Neural cell (in vitro differentiated cells): Measurements from ENCODE around the gene RNF144A. TPM values are rescaled to one million over a fixed set of nuclear protein-coding genes. Genes with fewer than 3 reads are reported as not detected.

ENCODE experiments used
- H2AFZ ChIP-seq: fragments of 200-600, 300-800 bp; sonication (generic), shearing (Covaris generic); 2 replicates; pipeline ENCODE4 v1.6.0; 2014; ENCODE audit warnings: low read depth, mild to moderate bottlenecking, antibody characterized with exemption, low read length, moderate library complexity
- H3F3A ChIP-seq: fragments of 200-600 bp; shearing (Covaris generic); 2 replicates; pipeline ENCODE4 v1.6.1; 2016; ENCODE audit warnings: mild to moderate bottlenecking, moderate library complexity, mixed read lengths, antibody characterized with exemption, low read length; ENCODE audit not compliant: insufficient read depth, poor library complexity, severe bottlenecking
- H3K27ac ChIP-seq: fragments of 200-600, 300-800 bp; sonication (generic), shearing (Covaris generic); 2 replicates; pipeline ENCODE4 v1.5.1; 2014; ENCODE audit warnings: mild to moderate bottlenecking, low read length, moderate library complexity
- H3K27me3 ChIP-seq: fragments of 300-800, 200-600 bp; sonication (generic), shearing (Covaris generic); 2 replicates; pipeline ENCODE4 v1.6.0; 2014; ENCODE audit warnings: mild to moderate bottlenecking, low read depth, low read length, moderate library complexity; ENCODE audit not compliant: insufficient read depth
- H3K36me3 ChIP-seq: fragments of 300-800, 200-600 bp; sonication (generic), shearing (Covaris generic); 2 replicates; pipeline ENCODE4 v1.5.1; 2014; ENCODE audit warnings: mild to moderate bottlenecking, antibody characterized with exemption, low read length, moderate library complexity; ENCODE audit not compliant: insufficient read depth
- H3K4me2 ChIP-seq: fragments of 300-800, 200-600 bp; sonication (generic), shearing (Covaris generic); 2 replicates; pipeline ENCODE4 v1.6.0; 2014; ENCODE audit warnings: mild to moderate bottlenecking, low read length
- H3K4me3 ChIP-seq: fragments of 300-800, 200-600 bp; sonication (generic), shearing (Covaris generic); 2 replicates; pipeline ENCODE4 v1.5.1; 2014; ENCODE audit warnings: mild to moderate bottlenecking, low read length, moderate library complexity
- H3K79me2 ChIP-seq: fragments of 200-600 bp; shearing (Covaris generic); replicated peaks from 2 replicates; pipeline ENCODE4 v1.6.0; 2014; ENCODE audit warnings: mild to moderate bottlenecking, low read length, moderate library complexity; ENCODE audit not compliant: insufficient read depth
- H3K9ac ChIP-seq: fragments of 300-800, 200-600 bp; sonication (generic), shearing (Covaris generic); 2 replicates; pipeline ENCODE4 v1.6.1; 2016; ENCODE audit warnings: mild to moderate bottlenecking, low read length, mixed read lengths
- H3K9me2 ChIP-seq: fragments of 200-600 bp; shearing (Covaris generic); 2 replicates; pipeline ENCODE4 v1.6.1; 2016; ENCODE audit warnings: mild to moderate bottlenecking, low read length, mixed read lengths; ENCODE audit not compliant: insufficient read depth
- H3K9me3 ChIP-seq: fragments of 200-600, 300-800 bp; sonication (generic), shearing (Covaris generic); 2 replicates; pipeline ENCODE4 v1.6.1; 2016; ENCODE audit warnings: mild to moderate bottlenecking, mixed run types, low read length, moderate library complexity, mixed read lengths
- H4K20me1 ChIP-seq: fragments of 200-600 bp; shearing (Covaris generic); 2 replicates; pipeline ENCODE4 v1.6.1; 2016; ENCODE audit warnings: mild to moderate bottlenecking, mixed run types; ENCODE audit not compliant: insufficient read depth
- CTCF ChIP-seq: fragments of 450-650 bp; IDR thresholded peaks from 2 replicates; pipeline ENCODE4 v1.5.1; 2014; ENCODE audit warnings: antibody characterized with exemption, mild to moderate bottlenecking, moderate library complexity; ENCODE audit not compliant: poor library complexity, severe bottlenecking
- EP300 ChIP-seq: fragments of 450-650 bp; conservative IDR thresholded peaks from 2 replicates; pipeline ENCODE4 v1.6.1; 2014; ENCODE audit warnings: antibody characterized with exemption, mild to moderate bottlenecking, moderate library complexity; ENCODE audit not compliant: poor library complexity, severe bottlenecking
- EZH2 ChIP-seq: fragments of 200-600, 300-800 bp; shearing (Covaris generic), sonication (generic); IDR thresholded peaks from 2 replicates; pipeline ENCODE4 v1.6.1; 2014; ENCODE audit warnings: antibody characterized with exemption, low read length, borderline replicate concordance, mild to moderate bottlenecking; ENCODE audit not compliant: insufficient read depth, poor library complexity, severe bottlenecking
- MXI1 ChIP-seq: fragments of 450-650 bp; conservative IDR thresholded peaks from 2 replicates; pipeline ENCODE4 v1.6.1; 2014; ENCODE audit warnings: antibody characterized with exemption, mild to moderate bottlenecking; ENCODE audit not compliant: poor library complexity, severe bottlenecking
- POLR2AphosphoS5 ChIP-seq: IDR thresholded peaks from 2 replicates; pipeline ENCODE4 v1.6.1; 2012
- RAD21 ChIP-seq: fragments of 450-650 bp; conservative IDR thresholded peaks from 2 replicates; pipeline ENCODE4 v1.6.1; 2014; ENCODE audit warnings: antibody characterized with exemption, mild to moderate bottlenecking, moderate library complexity
- REST ChIP-seq: IDR thresholded peaks from 2 replicates; pipeline ENCODE4 v1.6.1; 2012; ENCODE audit warnings: borderline replicate concordance
- SMC3 ChIP-seq: fragments of 450-650 bp; conservative IDR thresholded peaks from 2 replicates; pipeline ENCODE4 v1.6.1; 2014; ENCODE audit warnings: antibody characterized with exemption, mild to moderate bottlenecking, moderate library complexity; ENCODE audit not compliant: poor library complexity
- TAF1 ChIP-seq: IDR thresholded peaks from 2 replicates; pipeline ENCODE4 v1.6.1; 2012; ENCODE audit warnings: low read depth
- polyA plus RNA-seq: library from polyadenylated mRNA; depleted of rRNA; stranded (reverse); fragments of >200 nt; gene quantifications from 2 replicates; pipeline ENCODE4 v1.2.3, GENCODE V29; 2014

Gene RNF144A
- polyA plus RNA-seq, 1 donor from 2014 or later, result 26.9 TPM

GRCh38 chr2:6877402-6878304 lies 39.6 kb upstream of the RNF144A start, which contains the start of gene RSAD2:
Gene RSAD2, plus strand, starts transcription at chr2:6877777. Its CDS starts 24 bp downstream, at chr2:6877801.
- no peak within 1 kb of the TSS for H3K27ac ChIP-seq
- no peak within 1 kb of the TSS for H3K9ac ChIP-seq
- H3K27me3 ChIP-seq, result no peaks in the 10 kb centered on the region
- no peaks in the 10 kb centered on the region for H3K79me2 ChIP-seq
- TF ChIP-seq TAF1, result no peak
- no peak for TF ChIP-seq CTCF
- no peak for TF ChIP-seq SMC3
- H3K4me3 ChIP-seq, result no peak within 1 kb of the TSS
- no peak within 1 kb of the TSS for H2AFZ ChIP-seq
- H4K20me1 ChIP-seq, result no peaks in the 10 kb centered on the region
- no peaks in the 10 kb centered on the region for H3F3A ChIP-seq
- H3K9me2 ChIP-seq, result no peaks in the 10 kb centered on the region
- no peaks in the 10 kb centered on the region for H3K36me3 ChIP-seq
- no peak within 1 kb of the TSS for H3K4me2 ChIP-seq
- H3K9me3 ChIP-seq, result no peaks in the 10 kb centered on the region

- Histone ChIP-seq H3K27ac (no peak overlapping the region), H3K27me3 (no peaks in the 10 kb centered on the region), H3K9ac (no peak overlapping the region), H3F3A (no peaks in the 10 kb centered on the region), H3K36me3 (no peaks in the 10 kb centered on the region), H3K9me2 (no peaks in the 10 kb centered on the region), H2AFZ (no peak overlapping the region), H3K9me3 (no peaks in the 10 kb centered on the region), H3K79me2 (no peaks in the 10 kb centered on the region), H4K20me1 (no peaks in the 10 kb centered on the region), H3K4me2 (no peak overlapping the region), H3K4me3 (no peak overlapping the region)
- TF ChIP-seq REST, result no peak
- no peak for TF ChIP-seq SMC3
- TF ChIP-seq MXI1, result no peak
- TF ChIP-seq EZH2, result no peak
- TF ChIP-seq EP300, result no peak
Observed at GRCh38 chr2:6878549-6878948, 38.7 kb upstream of the RNF144A start.

GRCh38 chr2:6879011-6879410 lies 38.2 kb upstream of the RNF144A start:
- Histone ChIP-seq H3K4me3 (no peak overlapping the region), H3F3A (no peaks in the 10 kb centered on the region), H3K9ac (no peak overlapping the region), H3K27me3 (no peaks in the 10 kb centered on the region), H2AFZ (no peak overlapping the region), H3K9me2 (no peaks in the 10 kb centered on the region), H3K79me2 (no peaks in the 10 kb centered on the region), H3K36me3 (no peaks in the 10 kb centered on the region), H3K4me2 (no peak overlapping the region), H4K20me1 (no peaks in the 10 kb centered on the region), H3K27ac (no peak overlapping the region), H3K9me3 (no peaks in the 10 kb centered on the region)
- TF ChIP-seq CTCF (no peak), TAF1 (no peak), SMC3 (no peak), MXI1 (no peak), REST (no peak), RAD21 (no peak), POLR2AphosphoS5 (no peak), EP300 (no peak), EZH2 (no peak)
